GM12878 (cell line): ENCODE measurements around the gene SMOC2. TPM values are rescaled to one million over a fixed set of nuclear protein-coding genes. Genes with fewer than 3 reads are reported as not detected.

Experiments
- ATAC-seq: fragments of 200-7000 bp; cut with Tn5 transposase; 3 replicates; pipeline ENCODE4 v1.9.1; 2020; ENCODE audit warnings: mild to moderate bottlenecking, moderate library complexity
- BruUV-seq: library from RNA; stranded (reverse); fragments of 400-500 nt; replicated peaks from 2 replicates; lab custom pipeline; 2021; lab: Mats Ljungman, UMichigan
- CTCF ChIA-PET: fragments of 300-600 bp; sonication (Branson Sonifier 250); formaldehyde crosslinking; extraction: SDS; loops from one replicate; lab custom pipeline; 2021; ENCODE audit warnings: inconsistent platforms; lab: Yijun Ruan, JAX
- POLR2A ChIA-PET: fragments of 350-600 bp; formaldehyde crosslinking; extraction: SDS; loops from one replicate; lab custom pipeline; 2021; ENCODE audit warnings: inconsistent platforms; lab: Charles Lee
- RAD21 ChIA-PET: fragments of 300-600 bp; sonication (Branson Sonifier 250); formaldehyde crosslinking; loops from one replicate; lab custom pipeline; 2023; ENCODE audit warnings: antibody characterized with exemption; ENCODE audit not compliant: unreplicated experiment; lab: Charles Lee
- SMC1A ChIA-PET: fragments of 300-600 bp; sonication (Branson Sonifier 250); formaldehyde crosslinking; loops from one replicate; lab custom pipeline; 2023; ENCODE audit not compliant: unreplicated experiment, uncharacterized antibody; lab: Charles Lee
- DNase-seq: peaks from one replicate; pipeline ENCODE4 v3.0.0-alpha.2; 2011; ENCODE audit warnings: low read depth, low spot score
- FAIRE-seq: peaks from 3 replicates; lab custom pipeline; 2011; peaks lifted over from hg19 to GRCh38; lab: Jason Lieb, UNC
- H2AFZ ChIP-seq: 2 replicates; pipeline ENCODE4 v1.6.0; 2011; ENCODE audit warnings: low read depth, low read length, control low read depth; ENCODE audit not compliant: control insufficient read depth
- H3K27ac ChIP-seq: 2 replicates; pipeline ENCODE4 v1.5.1; 2011; ENCODE audit warnings: control low read depth; ENCODE audit not compliant: control insufficient read depth, insufficient read depth
- H3K27me3 ChIP-seq, 2 experiments: replicated peaks in 1 of 2; 2 replicates each; pipeline versions ENCODE4 v1.6.0 to v1.6.1; 2011; ENCODE audit warnings: low read length in 1 of 2; ENCODE audit not compliant: control insufficient read depth in 2 of 2, insufficient read depth in 2 of 2
- H3K36me3 ChIP-seq, 2 experiments: 2 replicates each; pipeline ENCODE4 v1.5.1; 2011; ENCODE audit warnings: low read length in 1 of 2; ENCODE audit not compliant: control insufficient read depth in 2 of 2, insufficient read depth in 2 of 2
- H3K4me1 ChIP-seq: 2 replicates; pipeline ENCODE4 v1.6.1; 2011; ENCODE audit warnings: mild to moderate bottlenecking, low read length, moderate library complexity, mixed read lengths; ENCODE audit not compliant: control insufficient read depth, insufficient read depth
- H3K4me2 ChIP-seq: 2 replicates; pipeline ENCODE4 v1.6.0; 2011; ENCODE audit warnings: control low read depth; ENCODE audit not compliant: control insufficient read depth, insufficient read depth
- H3K4me3 ChIP-seq: fragments of 200-600 bp; sonication (generic); 2 replicates; pipeline ENCODE4 v1.5.1; 2016
- H3K79me2 ChIP-seq: 2 replicates; pipeline ENCODE4 v1.6.0; 2011; ENCODE audit warnings: low read length; ENCODE audit not compliant: control insufficient read depth, insufficient read depth
- H3K9ac ChIP-seq: 2 replicates; pipeline ENCODE4 v1.8.0; 2011; ENCODE audit warnings: low read length, control low read depth, mixed read lengths; ENCODE audit not compliant: control insufficient read depth, insufficient read depth
- H3K9me3 ChIP-seq: replicated peaks from 3 replicates; pipeline ENCODE4 v1.5.1; 2011; ENCODE audit warnings: mild to moderate bottlenecking, low read length; ENCODE audit not compliant: control insufficient read depth, insufficient read depth
- H4K20me1 ChIP-seq: 2 replicates; pipeline ENCODE4 v1.6.0; 2011; ENCODE audit not compliant: control insufficient read depth, insufficient read depth
- ATF7 ChIP-seq: fragments of 450-650 bp; IDR thresholded peaks from 2 replicates; pipeline ENCODE4 v1.6.1; 2016; ENCODE audit warnings: low read depth, mild to moderate bottlenecking
- SPI1 ChIP-seq: IDR thresholded peaks from 2 replicates; pipeline ENCODE4 v1.6.1; 2011; ENCODE audit warnings: low read depth, mild to moderate bottlenecking, low read length, moderate library complexity, borderline replicate concordance; ENCODE audit not compliant: insufficient read depth
- USF1 ChIP-seq: IDR thresholded peaks from 2 replicates; pipeline ENCODE4 v1.6.1; 2011; ENCODE audit warnings: borderline replicate concordance, low read depth, mild to moderate bottlenecking, moderate library complexity, mixed read lengths, low read length; ENCODE audit not compliant: insufficient read depth; ENCODE audit errors: extremely low read length
- WGBS: methylation state at CpG from one replicate; pipeline ENCODE4 v1.1.6; 2016; ENCODE audit warnings: low lambda C conversion rate; ENCODE audit not compliant: insufficient replicate concordance, insufficient coverage; ENCODE audit errors: missing lambda C conversion rate; 5-methylcytosine and 5-hydroxymethylcytosine counted together
- in situ Hi-C: fragments of 300-500 bp; cut with MboI; formaldehyde crosslinking; loops from 9 replicates; pipeline ENCODE4 v1.14.3; 2018; ENCODE audit warnings: mixed read lengths
- intact Hi-C: fragments of 100-400 bp; cut with micrococcal nuclease; formaldehyde crosslinking; loops from one replicate; pipeline ENCODE4 v1.14.2; 2022; ENCODE audit not compliant: unreplicated experiment
- polyA plus RNA-seq, 11 experiments: library from polyadenylated mRNA; depleted of rRNA in 4 of 11; unstranded in 6 of 11; stranded (reverse) in 5 of 11; fragments of >200 nt; fragmentation: Nextera tagmentation in 4 of 11; fragmentation: Illumina TruSeq in 1 of 11; extraction: Ambion mirVana in 4 of 11; extraction: Trizol in 1 of 11; gene quantifications; 1 replicate in 1 of 11; 2 replicates in 10 of 11; pipeline versions ENCODE4 v1.2.1 to v1.2.3, GENCODE V29; 2011 to 2016; ENCODE audit warnings: inconsistent platforms in 2 of 11, missing spikeins in 2 of 11, low read depth in 1 of 11
- total RNA-seq, 4 experiments: library from RNA; depleted of rRNA in 3 of 4; stranded (reverse); fragments of >200 nt in 3 of 4; fragmentation: Illumina TruSeq in 1 of 4; extraction: Trizol in 1 of 4; gene quantifications; 2 replicates each; pipeline versions ENCODE4 v1.2.1 to v1.2.3, GENCODE V29; 2013 to 2021

Gene SMOC2
- total and polyA plus RNA-seq, 10 of the 15 experiments (the other 5 are each of a cell fraction or from before 2014, with no cell fraction given), result 0.10 to 0.12 TPM; not detected in 8

- no peaks in the 10 kb centered on the region; the same call in 2 of the 3 replicates for H3K9me3 ChIP-seq
- H3K36me3 ChIP-seq, result no peaks in the 10 kb centered on the region
- no peak overlapping the region for H3K9ac ChIP-seq
- H3K27me3 ChIP-seq, result no peaks in the 10 kb centered on the region
- H3K79me2 ChIP-seq, result no peaks in the 10 kb centered on the region
- in situ Hi-C loops (no loop called here), intact Hi-C loops (no loop called here)
- DNase-seq (no peak), FAIRE-seq (no peak), ATAC-seq (no peak)
- no peak overlapping the region for H3K4me2 ChIP-seq
- TF ChIP-seq USF1, result no peak
- no peaks in the 10 kb centered on the region for H3K4me1 ChIP-seq
- H3K27ac ChIP-seq, result no peak overlapping the region
- ChIA-PET RAD21 (no interaction called here), POLR2A (no interaction called here), CTCF (no interaction called here), SMC1A (no interaction called here)
- 46% methylated on average over 25 of the region's 25 CpGs for WGBS
- BruUV-seq, result no TSS peak
- no peak overlapping the region for H3K4me3 ChIP-seq
- H2AFZ ChIP-seq, result no peak overlapping the region
- H4K20me1 ChIP-seq, result no peaks in the 10 kb centered on the region
Observed at GRCh38 chr6:168527451-168528210, 86.6 kb downstream of the SMOC2 start.

GRCh38 chr6:168528474-168529095 is 87.6 kb downstream of the SMOC2 start:
- ChIA-PET SMC1A (no interaction called here), RAD21 (no interaction called here), POLR2A (no interaction called here), CTCF (no interaction called here)
- H3K27me3 ChIP-seq, result no peaks in the 10 kb centered on the region
- no peaks in the 10 kb centered on the region for H4K20me1 ChIP-seq
- H3K79me2 ChIP-seq, result no peaks in the 10 kb centered on the region
- TF ChIP-seq SPI1 (peak; percentile 57), ATF7 (no peak)
- ATAC-seq (no peak), DNase-seq (no peak), FAIRE-seq (no peak)
- BruUV-seq, result no TSS peak
- H3K9ac ChIP-seq, result no peak overlapping the region
- H3K36me3 ChIP-seq, result no peaks in the 10 kb centered on the region
- no peak overlapping the region for H3K27ac ChIP-seq
- no peaks in the 10 kb centered on the region; the same call in 2 of the 3 replicates for H3K9me3 ChIP-seq
- WGBS, result 26% methylated on average over 3 of the region's 3 CpGs
- in situ Hi-C loops (no loop called here), intact Hi-C loops (no loop called here)
- no peak overlapping the region for H2AFZ ChIP-seq
- no peaks in the 10 kb centered on the region for H3K4me1 ChIP-seq
- no peak overlapping the region for H3K4me3 ChIP-seq
- no peak overlapping the region for H3K4me2 ChIP-seq
